Immature natural killer cell (primary cell): ENCODE measurements around the gene CREBBP. TPM values are rescaled to one million over a fixed set of nuclear protein-coding genes. Genes with fewer than 3 reads are reported as not detected.

Experiments used
- DNase-seq, 3 donors: peaks; one replicate each; pipeline ENCODE4 v3.0.0; 2022; ENCODE audit warnings: mixed read lengths in 1 of 3
- H3K27ac Mint-ChIP-seq, 6 donors: one replicate each; pipeline ENCODE4 v1.8.0; 2020; ENCODE audit warnings: mixed read lengths in 6 of 6, mild to moderate bottlenecking in 5 of 6, inconsistent platforms in 4 of 6, moderate library complexity in 3 of 6
- H3K27me3 Mint-ChIP-seq, 3 donors: one replicate each; pipeline ENCODE4 v1.8.0; 2020 to 2021; ENCODE audit warnings: low read depth in 3 of 3, mild to moderate bottlenecking in 3 of 3, mixed read lengths in 3 of 3, moderate library complexity in 3 of 3, inconsistent platforms in 1 of 3
- H3K36me3 Mint-ChIP-seq, 3 donors: one replicate each; pipeline ENCODE4 v1.8.0; 2020; ENCODE audit warnings: mixed read lengths in 3 of 3, inconsistent platforms in 2 of 3, mild to moderate bottlenecking in 2 of 3
- H3K4me1 Mint-ChIP-seq, 2 donors: one replicate each; pipeline ENCODE4 v1.8.0; 2020; ENCODE audit warnings: inconsistent platforms in 2 of 2, mild to moderate bottlenecking in 2 of 2, mixed read lengths in 2 of 2, moderate library complexity in 1 of 2
- H3K4me3 Mint-ChIP-seq, 5 donors: one replicate each; pipeline ENCODE4 v1.8.0; 2020; ENCODE audit warnings: mild to moderate bottlenecking in 5 of 5, mixed read lengths in 5 of 5, inconsistent platforms in 3 of 5, moderate library complexity in 3 of 5
- H3K9me3 Mint-ChIP-seq, 6 donors: one replicate each; pipeline ENCODE4 v1.8.0; 2020; ENCODE audit warnings: mild to moderate bottlenecking in 6 of 6, mixed read lengths in 6 of 6, inconsistent platforms in 4 of 6, moderate library complexity in 3 of 6
- polyA plus RNA-seq, 3 donors: library from polyadenylated mRNA; unstranded; fragments of 300-500 nt; fragmentation: Illumina TruSeq; gene quantifications; one replicate each; pipeline ENCODE4 v1.2.3, GENCODE V29; 2021

Gene CREBBP
- polyA plus RNA-seq, 3 donors from 2014 or later, result 0.27 to 23.8 (median 3.9) TPM

DNA sequence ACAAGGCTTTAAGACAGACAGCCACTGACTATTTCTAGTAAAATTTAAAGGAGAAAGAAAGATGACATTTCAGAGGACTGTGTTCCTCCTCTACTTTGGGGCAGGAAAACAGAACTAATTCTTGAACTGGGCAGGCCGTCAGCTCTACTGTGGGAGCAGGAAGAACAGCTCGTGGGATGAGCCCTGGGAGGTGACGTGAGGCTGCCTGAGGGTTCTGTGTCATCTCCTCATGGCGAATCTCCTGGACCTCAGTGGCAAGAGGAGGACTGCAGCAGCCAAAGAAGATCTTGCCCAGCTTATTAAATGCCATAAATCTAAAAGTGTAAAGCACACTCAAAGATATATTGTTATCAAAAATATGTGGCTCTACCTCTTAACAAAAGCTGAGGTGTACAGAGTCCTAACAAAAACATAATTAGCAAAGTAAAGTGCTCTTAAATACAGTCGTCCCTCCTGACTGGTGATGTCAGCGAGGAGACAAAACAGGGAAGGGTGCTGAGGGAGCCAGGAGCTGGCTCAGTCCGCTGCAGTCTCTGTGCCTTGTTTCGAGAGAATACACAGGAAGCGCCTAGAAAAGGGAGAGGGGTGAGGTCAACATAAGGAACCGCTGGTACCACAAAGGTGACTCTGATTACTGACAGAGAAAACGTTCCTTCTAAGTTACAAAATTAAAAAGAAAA lies 58.0 kb downstream of the CREBBP start:
- peak overlapping the region in 3 of 6 donors; percentile 52 to 83 (median 58) for H3K27ac Mint-ChIP-seq
- no peak for DNase-seq
- H3K4me1 Mint-ChIP-seq, result peaks cover 96 to 100% of the 10 kb centered on the region in 2 donors
- peaks cover 0 to 4% (median 3%) of the 10 kb centered on the region in 3 donors for H3K36me3 Mint-ChIP-seq
- no peaks in the 10 kb centered on the region for H3K9me3 Mint-ChIP-seq
- H3K27me3 Mint-ChIP-seq, result peaks cover 4 to 10% (median 5%) of the 10 kb centered on the region in 3 donors
- peak overlapping the region; percentile 59 to 79 (median 68) for H3K4me3 Mint-ChIP-seq

DNA sequence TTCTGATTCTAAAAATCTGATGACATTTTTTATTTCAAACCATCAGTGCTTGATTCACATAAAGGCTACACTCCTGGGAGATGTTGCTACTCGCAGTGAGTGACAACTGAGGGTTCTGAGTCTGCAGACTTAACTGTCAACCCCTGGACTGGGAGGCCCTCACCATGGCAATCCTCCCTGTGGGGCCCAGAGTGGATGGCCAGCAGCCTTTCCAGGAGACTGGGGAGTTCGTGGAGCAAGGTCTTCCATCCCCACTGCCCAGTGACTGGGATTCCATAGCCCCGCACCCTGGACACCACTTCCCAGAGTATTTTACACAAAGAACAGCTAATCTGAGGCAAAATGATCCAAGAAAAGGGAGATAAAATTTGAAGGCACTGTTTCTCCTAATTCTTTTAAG lies 59.3 kb downstream of the CREBBP start:
- DNase-seq, result no peak
- H3K27me3 Mint-ChIP-seq, result peaks cover 4 to 13% (median 5%) of the 10 kb centered on the region in 3 donors
- H3K36me3 Mint-ChIP-seq, result peaks cover 0 to 4% (median 0%) of the 10 kb centered on the region in 3 donors
- H3K27ac Mint-ChIP-seq, result peak overlapping the region in 1 of 6 donors; percentile 19
- H3K4me1 Mint-ChIP-seq, result peaks cover 100% of the 10 kb centered on the region in 2 donors
- H3K4me3 Mint-ChIP-seq, result peak overlapping the region in 3 of 5 donors; percentile 7 to 38 (median 26)
- no peaks in the 10 kb centered on the region for H3K9me3 Mint-ChIP-seq

GRCh38 chr16:3819746-3820724 lies 60.5 kb downstream of the CREBBP start:
- DNase-seq, result peak; percentile 60 to 63 (median 61)
- H3K27ac Mint-ChIP-seq, result peak overlapping the region; percentile 70 to 93 (median 88)
- peaks cover 4 to 10% (median 5%) of the 10 kb centered on the region in 3 donors for H3K27me3 Mint-ChIP-seq
- no peaks in the 10 kb centered on the region for H3K9me3 Mint-ChIP-seq
- peaks cover 0 to 4% (median 0%) of the 10 kb centered on the region in 3 donors for H3K36me3 Mint-ChIP-seq
- peaks cover 95 to 97% of the 10 kb centered on the region in 2 donors for H3K4me1 Mint-ChIP-seq
- peak overlapping the region; percentile 77 to 88 (median 83) for H3K4me3 Mint-ChIP-seq

DNA sequence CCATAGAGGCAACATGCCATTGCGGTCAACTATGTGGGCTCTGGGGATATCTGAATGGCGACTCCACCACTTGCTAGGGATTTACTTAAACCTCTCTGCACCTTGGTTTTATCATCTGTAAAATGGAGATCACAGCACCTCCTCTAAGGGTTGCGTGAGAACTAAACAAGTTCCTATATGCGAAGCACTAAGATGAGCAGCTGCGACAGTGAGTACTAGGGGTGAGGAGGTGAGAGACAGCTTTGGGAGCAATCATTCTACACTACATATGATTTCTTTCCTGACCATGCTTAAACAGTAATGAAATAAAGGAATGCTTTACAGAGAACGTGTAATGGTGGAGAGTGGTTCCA lies 61.4 kb downstream of the CREBBP start:
- DNase-seq, result peak; percentile 49 to 55 (median 50)
- H3K9me3 Mint-ChIP-seq, result no peaks in the 10 kb centered on the region
- peak overlapping the region; percentile 79 to 93 (median 88) for H3K27ac Mint-ChIP-seq
- H3K4me1 Mint-ChIP-seq, result peaks cover 94 to 97% of the 10 kb centered on the region in 2 donors
- H3K27me3 Mint-ChIP-seq, result peaks cover 4 to 10% (median 5%) of the 10 kb centered on the region in 3 donors
- peaks cover 0 to 4% (median 0%) of the 10 kb centered on the region in 3 donors for H3K36me3 Mint-ChIP-seq
- peak overlapping the region; percentile 77 to 88 (median 83) for H3K4me3 Mint-ChIP-seq

DNA sequence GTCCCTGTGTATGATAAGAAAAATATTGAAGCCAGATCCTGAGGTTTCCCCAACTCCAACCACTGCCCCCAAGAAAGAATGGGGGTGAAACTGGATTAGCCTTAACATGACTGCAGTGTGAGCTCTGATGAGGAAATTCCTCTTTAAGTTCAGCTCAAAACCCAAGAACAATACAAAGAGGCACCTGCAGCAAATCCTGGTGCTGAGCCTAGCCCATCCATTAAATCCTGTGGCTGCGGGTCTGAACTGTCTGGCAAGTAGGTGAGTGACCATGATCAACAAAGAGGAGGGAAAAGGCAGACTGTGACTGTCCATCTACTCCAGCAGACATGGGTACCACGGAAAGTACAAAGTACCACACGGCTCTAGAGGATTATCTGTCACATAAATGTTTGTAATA lies 64.2 kb downstream of the CREBBP start:
- Mint-ChIP-seq H3K27me3 (peaks cover 2 to 10% (median 6%) of the 10 kb centered on the region in 3 donors), H3K27ac (no peak overlapping the region)

DNA sequence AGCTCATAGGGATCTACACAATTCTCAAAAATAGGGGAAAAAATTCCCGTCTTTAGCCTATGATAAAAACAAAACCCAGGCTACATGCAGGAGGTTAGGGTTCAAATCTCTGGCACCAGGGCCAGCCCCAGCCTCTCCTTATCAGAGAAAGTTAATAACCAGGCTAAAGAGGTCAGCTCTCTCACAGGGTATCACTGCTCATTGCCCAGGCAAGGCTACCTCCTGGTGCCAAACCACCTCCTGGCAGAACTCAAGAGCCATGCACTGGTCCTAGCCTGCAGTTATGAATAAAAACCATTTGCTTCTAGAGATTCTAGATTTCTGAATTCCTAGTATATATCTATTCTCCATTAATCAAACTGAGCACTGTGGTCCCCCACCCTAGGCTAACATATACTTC lies 65.8 kb downstream of the CREBBP start:
- H3K27me3 Mint-ChIP-seq, result peaks cover 4 to 10% (median 6%) of the 10 kb centered on the region in 3 donors
- H3K4me1 Mint-ChIP-seq, result peaks cover 82 to 93% of the 10 kb centered on the region in 2 donors
- H3K4me3 Mint-ChIP-seq, result no peak overlapping the region

More for the DNA sequence above, 64.2 kb downstream of the CREBBP start:
- Mint-ChIP-seq H3K4me3 (peak overlapping the region; percentile 23 to 71 (median 29)), H3K9me3 (no peaks in the 10 kb centered on the region), H3K4me1 (peaks cover 82 to 93% of the 10 kb centered on the region in 2 donors), H3K36me3 (no peaks in the 10 kb centered on the region)
- DNase-seq, result no peak

GRCh38 chr16:3812469-3813172 lies 67.9 kb downstream of the CREBBP start:
- no peak overlapping the region for H3K27ac Mint-ChIP-seq

More for the DNA sequence above, 65.8 kb downstream of the CREBBP start:
- Mint-ChIP-seq H3K27ac (no peak overlapping the region), H3K36me3 (peaks cover 0 to 8% (median 0%) of the 10 kb centered on the region in 3 donors), H3K9me3 (no peaks in the 10 kb centered on the region)
- DNase-seq, result no peak

DNA sequence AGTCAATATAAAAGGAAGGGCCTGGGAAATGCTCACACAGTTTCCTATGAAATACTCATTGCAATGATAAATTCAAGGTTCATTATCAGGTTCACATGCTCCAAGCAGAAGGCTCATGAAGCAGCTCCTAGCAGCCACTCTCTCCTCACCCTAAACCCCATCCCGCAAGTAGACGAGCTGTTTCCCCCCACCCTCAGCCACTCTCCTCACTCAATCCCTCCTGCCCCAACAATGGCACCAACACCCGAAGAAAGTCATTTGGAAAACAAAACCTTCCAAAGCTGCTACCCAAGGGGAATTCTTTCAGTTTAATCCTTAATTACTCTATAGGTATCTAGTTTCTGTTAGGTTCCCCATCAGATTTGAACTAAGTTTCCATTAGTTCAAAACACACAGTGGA lies 69.7 kb downstream of the CREBBP start:
- Mint-ChIP-seq H3K9me3 (no peaks in the 10 kb centered on the region), H3K27me3 (peaks cover 0 to 2% (median 2%) of the 10 kb centered on the region in 3 donors), H3K4me1 (peaks cover 80 to 90% of the 10 kb centered on the region in 2 donors), H3K27ac (no peak overlapping the region), H3K36me3 (peaks cover 13 to 26% (median 18%) of the 10 kb centered on the region in 3 donors), H3K4me3 (peak overlapping the region in 3 of 5 donors; percentile 40 to 66 (median 40))
- no peak for DNase-seq

More at GRCh38 chr16:3812469-3813172, 67.9 kb downstream of the CREBBP start:
- Mint-ChIP-seq H3K27me3 (peaks cover 2 to 3% (median 2%) of the 10 kb centered on the region in 3 donors), H3K9me3 (no peaks in the 10 kb centered on the region), H3K4me3 (no peak overlapping the region), H3K4me1 (peaks cover 80 to 90% of the 10 kb centered on the region in 2 donors), H3K36me3 (peaks cover 7 to 20% (median 7%) of the 10 kb centered on the region in 3 donors)
- DNase-seq, result no peak

GRCh38 chr16:3810198-3810664 lies 70.3 kb downstream of the CREBBP start:
- no peaks in the 10 kb centered on the region for H3K9me3 Mint-ChIP-seq
- peak in 2 of 3 donors; percentile 37 to 39 for DNase-seq
- peaks cover 13 to 26% (median 18%) of the 10 kb centered on the region in 3 donors for H3K36me3 Mint-ChIP-seq
- peaks cover 0 to 2% (median 2%) of the 10 kb centered on the region in 3 donors for H3K27me3 Mint-ChIP-seq
- H3K4me1 Mint-ChIP-seq, result peaks cover 84 to 94% of the 10 kb centered on the region in 2 donors
- peak overlapping the region in 4 of 6 donors; percentile 1 to 64 (median 8) for H3K27ac Mint-ChIP-seq
- H3K4me3 Mint-ChIP-seq, result peak overlapping the region; percentile 8 to 66 (median 37)

- Mint-ChIP-seq H3K9me3 (no peaks in the 10 kb centered on the region), H3K27ac (no peak overlapping the region), H3K4me3 (peak overlapping the region in 2 of 5 donors; percentile 16 to 23), H3K36me3 (peaks cover 13 to 26% (median 18%) of the 10 kb centered on the region in 3 donors), H3K4me1 (peaks cover 86 to 94% of the 10 kb centered on the region in 2 donors), H3K27me3 (peaks cover 0 to 2% (median 0%) of the 10 kb centered on the region in 3 donors)
- DNase-seq, result no peak
Measured at GRCh38 chr16:3808308-3809063, 72.0 kb downstream of the CREBBP start.

- peaks cover 13 to 26% (median 18%) of the 10 kb centered on the region in 3 donors for H3K36me3 Mint-ChIP-seq
- H3K4me3 Mint-ChIP-seq, result peak overlapping the region in 3 of 5 donors; percentile 19 to 49 (median 32)
- H3K4me1 Mint-ChIP-seq, result peaks cover 86 to 94% of the 10 kb centered on the region in 2 donors
- no peaks in the 10 kb centered on the region for H3K9me3 Mint-ChIP-seq
- peaks cover 0 to 2% (median 2%) of the 10 kb centered on the region in 3 donors for H3K27me3 Mint-ChIP-seq
- H3K27ac Mint-ChIP-seq, result peak overlapping the region in 1 of 6 donors; percentile 42
- no peak for DNase-seq
Measured at GRCh38 chr16:3807425-3808123, 72.9 kb downstream of the CREBBP start.
